Keratinocyte (primary cell): ENCODE data around the gene CD33.

ENCODE experiments used
- EZH2 ChIP-seq: IDR thresholded peaks from one replicate; pipeline ENCODE4 v1.6.1; 2012; ENCODE audit warnings: inconsistent platforms, mild to moderate bottlenecking, low read length, moderate library complexity
- TF ChIP-seq, protein P1 (sequence below), 3 experiments: IDR thresholded peaks in 1 of 3; conservative IDR thresholded peaks in 1 of 3; optimal IDR thresholded peaks in 1 of 3; 2 replicates in 2 of 3; 3 replicates in 1 of 3; pipeline versions ENCODE3 to v1.5.1; 2011; ENCODE audit warnings: low read length in 3 of 3, mild to moderate bottlenecking in 3 of 3, moderate library complexity in 2 of 3, control low read depth in 1 of 3, inconsistent platforms in 1 of 3; ENCODE audit not compliant: insufficient read depth in 2 of 3; ENCODE audit errors: extremely low read depth in 1 of 3

- TF ChIP-seq, protein P1, sequence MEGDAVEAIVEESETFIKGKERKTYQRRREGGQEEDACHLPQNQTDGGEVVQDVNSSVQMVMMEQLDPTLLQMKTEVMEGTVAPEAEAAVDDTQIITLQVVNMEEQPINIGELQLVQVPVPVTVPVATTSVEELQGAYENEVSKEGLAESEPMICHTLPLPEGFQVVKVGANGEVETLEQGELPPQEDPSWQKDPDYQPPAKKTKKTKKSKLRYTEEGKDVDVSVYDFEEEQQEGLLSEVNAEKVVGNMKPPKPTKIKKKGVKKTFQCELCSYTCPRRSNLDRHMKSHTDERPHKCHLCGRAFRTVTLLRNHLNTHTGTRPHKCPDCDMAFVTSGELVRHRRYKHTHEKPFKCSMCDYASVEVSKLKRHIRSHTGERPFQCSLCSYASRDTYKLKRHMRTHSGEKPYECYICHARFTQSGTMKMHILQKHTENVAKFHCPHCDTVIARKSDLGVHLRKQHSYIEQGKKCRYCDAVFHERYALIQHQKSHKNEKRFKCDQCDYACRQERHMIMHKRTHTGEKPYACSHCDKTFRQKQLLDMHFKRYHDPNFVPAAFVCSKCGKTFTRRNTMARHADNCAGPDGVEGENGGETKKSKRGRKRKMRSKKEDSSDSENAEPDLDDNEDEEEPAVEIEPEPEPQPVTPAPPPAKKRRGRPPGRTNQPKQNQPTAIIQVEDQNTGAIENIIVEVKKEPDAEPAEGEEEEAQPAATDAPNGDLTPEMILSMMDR (optimal IDR thresholded peaks at IDR 0.05 in 1 of 3, IDR thresholded peaks at IDR 0.05 in 1 of 3, conservative IDR thresholded peaks at IDR 0.05 in 1 of 3; ENCODE audit: extremely low read depth in 1 of 3, insufficient read depth in 2 of 3, low read length in 3 of 3), result no peak
- no peak for TF ChIP-seq EZH2
Observed at GRCh38 chr19:51271067-51271466, 46.2 kb downstream of the CD33 start.
